Measurements from ENCODE around the gene DUSP22.

- TF ChIP-seq POLR2A (IDR thresholded peaks at IDR 0.05): no peak
- TF ChIP-seq, protein P1, sequence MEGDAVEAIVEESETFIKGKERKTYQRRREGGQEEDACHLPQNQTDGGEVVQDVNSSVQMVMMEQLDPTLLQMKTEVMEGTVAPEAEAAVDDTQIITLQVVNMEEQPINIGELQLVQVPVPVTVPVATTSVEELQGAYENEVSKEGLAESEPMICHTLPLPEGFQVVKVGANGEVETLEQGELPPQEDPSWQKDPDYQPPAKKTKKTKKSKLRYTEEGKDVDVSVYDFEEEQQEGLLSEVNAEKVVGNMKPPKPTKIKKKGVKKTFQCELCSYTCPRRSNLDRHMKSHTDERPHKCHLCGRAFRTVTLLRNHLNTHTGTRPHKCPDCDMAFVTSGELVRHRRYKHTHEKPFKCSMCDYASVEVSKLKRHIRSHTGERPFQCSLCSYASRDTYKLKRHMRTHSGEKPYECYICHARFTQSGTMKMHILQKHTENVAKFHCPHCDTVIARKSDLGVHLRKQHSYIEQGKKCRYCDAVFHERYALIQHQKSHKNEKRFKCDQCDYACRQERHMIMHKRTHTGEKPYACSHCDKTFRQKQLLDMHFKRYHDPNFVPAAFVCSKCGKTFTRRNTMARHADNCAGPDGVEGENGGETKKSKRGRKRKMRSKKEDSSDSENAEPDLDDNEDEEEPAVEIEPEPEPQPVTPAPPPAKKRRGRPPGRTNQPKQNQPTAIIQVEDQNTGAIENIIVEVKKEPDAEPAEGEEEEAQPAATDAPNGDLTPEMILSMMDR (IDR thresholded peaks at IDR 0.05): no peak
These were observed 14.5 kb upstream of the DUSP22 start for GRCh38 chr6:277746-278145.
